ENCODE results near the gene FOXRED2. TPM values are rescaled to one million over a fixed set of nuclear protein-coding genes. Genes with fewer than 3 reads are reported as not detected.

FOXRED2 gene
- total RNA-seq, 1 experiment from 2014 or later, result 34.4 TPM

DNA sequence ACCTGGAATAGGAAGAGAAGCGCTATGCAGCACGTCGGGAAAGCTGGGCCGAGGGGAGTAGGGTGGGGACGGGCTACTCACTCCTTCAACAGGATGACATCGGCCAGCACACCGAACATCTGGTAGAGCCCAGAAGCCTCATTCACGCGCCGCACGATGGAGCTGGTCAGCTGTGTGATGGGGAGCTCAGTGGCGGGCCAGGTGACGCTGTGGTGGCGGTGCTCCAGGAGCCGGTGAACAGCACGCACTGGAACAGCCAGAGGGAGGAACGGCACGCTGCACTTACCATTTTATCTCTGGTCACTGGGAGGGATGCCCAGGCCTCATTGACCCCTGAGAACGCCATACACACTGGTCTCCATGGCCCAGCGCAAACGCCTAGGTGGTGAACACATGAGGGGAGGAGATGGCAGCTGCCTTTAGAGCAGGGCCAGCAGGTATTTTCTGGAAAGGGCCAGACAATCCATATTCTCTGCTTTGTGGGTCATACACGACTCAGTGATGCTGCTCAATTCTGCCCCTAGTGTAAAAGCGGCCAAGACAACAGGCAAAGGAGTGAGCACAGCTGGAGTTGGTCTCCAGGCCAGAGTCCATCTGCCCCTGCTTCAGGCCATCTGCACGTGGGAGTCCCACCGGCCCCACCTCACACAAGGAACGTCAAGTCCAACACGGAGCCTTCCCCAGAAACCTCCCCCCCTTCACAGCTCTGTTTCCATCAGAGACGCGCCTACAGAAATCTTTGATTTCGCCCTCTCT is 8.8 kb downstream of the FOXRED2 start:
- H3K27ac ChIP-seq (ENCODE audit: insufficient read length, low read depth, low read length), result no peak overlapping the region
- H3K9me3 Mint-ChIP-seq, result no peaks in the 10 kb centered on the region
- H3K18ac ChIP-seq (ENCODE audit: insufficient read length, low read depth, low read length), result no peak overlapping the region
- H3K27me3 ChIP-seq (ENCODE audit: insufficient read depth, low read length), result no peaks in the 10 kb centered on the region
- no peaks in the 10 kb centered on the region for H4K20me1 ChIP-seq (ENCODE audit: control insufficient read depth, insufficient read depth, insufficient read length)
- no peaks in the 10 kb centered on the region for H3K9me3 ChIP-seq (ENCODE audit: control insufficient read depth, low read depth, low read length)
- no peak overlapping the region for H3T11ph ChIP-seq (ENCODE audit: low read length)
- no peak overlapping the region for H2BK20ac ChIP-seq (ENCODE audit: low read depth, low read length, poor library complexity, severe bottlenecking)
- no peaks in the 10 kb centered on the region for H3K27me3 Mint-ChIP-seq (ENCODE audit: low read depth)
- no peak overlapping the region for H4K8ac ChIP-seq (replicated peaks; ENCODE audit: insufficient read length, low read depth, low read length)
- no peak overlapping the region for H2BK15ac ChIP-seq (ENCODE audit: low read depth, low read length)
- H2BK120ac ChIP-seq (ENCODE audit: low read depth, low read length, poor library complexity, severe bottlenecking), result no peak overlapping the region
- H3K4me2 ChIP-seq (ENCODE audit: insufficient read depth, insufficient read length, low read length), result no peak overlapping the region
- 0 out of 7 replicates have a peak overlapping the region, but pooled peaks of 1 of the 3 experiments have one; percentile 35 for H3K27ac Mint-ChIP-seq
- H3K56ac ChIP-seq (ENCODE audit: insufficient read length, low read depth, low read length), result no peak overlapping the region
- DNase-seq, result no peak
- TF ChIP-seq, protein P1, sequence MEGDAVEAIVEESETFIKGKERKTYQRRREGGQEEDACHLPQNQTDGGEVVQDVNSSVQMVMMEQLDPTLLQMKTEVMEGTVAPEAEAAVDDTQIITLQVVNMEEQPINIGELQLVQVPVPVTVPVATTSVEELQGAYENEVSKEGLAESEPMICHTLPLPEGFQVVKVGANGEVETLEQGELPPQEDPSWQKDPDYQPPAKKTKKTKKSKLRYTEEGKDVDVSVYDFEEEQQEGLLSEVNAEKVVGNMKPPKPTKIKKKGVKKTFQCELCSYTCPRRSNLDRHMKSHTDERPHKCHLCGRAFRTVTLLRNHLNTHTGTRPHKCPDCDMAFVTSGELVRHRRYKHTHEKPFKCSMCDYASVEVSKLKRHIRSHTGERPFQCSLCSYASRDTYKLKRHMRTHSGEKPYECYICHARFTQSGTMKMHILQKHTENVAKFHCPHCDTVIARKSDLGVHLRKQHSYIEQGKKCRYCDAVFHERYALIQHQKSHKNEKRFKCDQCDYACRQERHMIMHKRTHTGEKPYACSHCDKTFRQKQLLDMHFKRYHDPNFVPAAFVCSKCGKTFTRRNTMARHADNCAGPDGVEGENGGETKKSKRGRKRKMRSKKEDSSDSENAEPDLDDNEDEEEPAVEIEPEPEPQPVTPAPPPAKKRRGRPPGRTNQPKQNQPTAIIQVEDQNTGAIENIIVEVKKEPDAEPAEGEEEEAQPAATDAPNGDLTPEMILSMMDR (conservative IDR thresholded peaks at IDR 0.05), result peak; percentile 27; the same call in 2 of the 3 replicates
- H4K5ac ChIP-seq (ENCODE audit: insufficient read length, low read depth, low read length), result no peak overlapping the region
- H3K79me1 ChIP-seq (ENCODE audit: insufficient read depth, low read depth, low read length, poor library complexity, severe bottlenecking), result no peaks in the 10 kb centered on the region
- H3K23me2 ChIP-seq (ENCODE audit: insufficient read length, low read depth, low read length, poor library complexity, severe bottlenecking), result no peaks in the 10 kb centered on the region
- no peak overlapping the region for H2BK5ac ChIP-seq (ENCODE audit: insufficient read length, low read length)
- H3K79me2 ChIP-seq (ENCODE audit: insufficient read depth, low read length), result no peaks in the 10 kb centered on the region
- no peak overlapping the region for H2AK5ac ChIP-seq (ENCODE audit: insufficient read length, low read length)
- peaks cover 10 to 48% (median 36%) of the 10 kb centered on the region in 3 experiments; a peak in 6 of 7 replicates for H3K36me3 Mint-ChIP-seq (ENCODE audit: insufficient read depth in 1 of 3, low read depth in 3 of 3)
- no peak overlapping the region for H2BK12ac ChIP-seq (ENCODE audit: insufficient read length, low read depth, low read length)
- no peaks in the 10 kb centered on the region for H3K4me1 ChIP-seq (ENCODE audit: insufficient read depth, low read length)
- no peak overlapping the region for H3K4me3 Mint-ChIP-seq
- H2AFZ ChIP-seq (ENCODE audit: low read length), result no peak overlapping the region
- no peak overlapping the region for H3K23ac ChIP-seq (ENCODE audit: insufficient read length, low read depth, low read length)
- no peak overlapping the region for H3K9ac ChIP-seq (ENCODE audit: extremely low read depth, insufficient read length, low read length)
- no peak overlapping the region for H3K4ac ChIP-seq (ENCODE audit: low read depth, low read length)
- H3K4me1 Mint-ChIP-seq, result no peaks in the 10 kb centered on the region
- WGBS (ENCODE audit: extremely low coverage, insufficient read length, low lambda C conversion rate), result no CpG with 5 or more reads among the region's 30 CpGs
- no peak overlapping the region for H3K14ac ChIP-seq (ENCODE audit: insufficient read depth, low read length)
- no peak overlapping the region for H4K91ac ChIP-seq (ENCODE audit: insufficient read length, low read depth, low read length)

All from H9 (cell line).